ENCODE results near the gene NAA15.
"Not testable (repeated sequence)": the region's sequence is repeated elsewhere in the genome, so short reads cannot be mapped to it uniquely, and the experiment has no call there.

Gene NAA15

DNA sequence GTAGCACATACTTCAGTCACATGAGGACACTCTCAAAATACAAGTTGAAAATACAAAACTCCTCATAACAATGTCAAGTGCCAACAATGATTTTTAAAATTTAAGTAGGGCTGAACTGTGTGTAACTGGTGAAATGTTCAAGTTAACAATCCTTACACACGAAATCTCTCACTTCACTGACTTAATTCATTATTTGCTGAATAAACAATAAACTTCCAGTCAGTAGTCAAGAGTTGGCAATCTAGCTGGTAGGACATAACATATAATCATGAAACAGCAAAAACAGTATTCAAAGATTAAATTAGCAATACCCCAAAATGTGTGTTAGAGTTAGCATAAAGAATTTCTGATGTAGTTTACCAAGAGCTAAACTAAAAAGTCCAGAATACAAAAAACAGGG is 150.7 kb downstream of the NAA15 start:
- DNase-seq (ENCODE audit: low spot score): no peak

GRCh38 chr4:139453041-139453370 is 151.7 kb downstream of the NAA15 start:
- DNase-seq (ENCODE audit: low spot score): no peak

DNA sequence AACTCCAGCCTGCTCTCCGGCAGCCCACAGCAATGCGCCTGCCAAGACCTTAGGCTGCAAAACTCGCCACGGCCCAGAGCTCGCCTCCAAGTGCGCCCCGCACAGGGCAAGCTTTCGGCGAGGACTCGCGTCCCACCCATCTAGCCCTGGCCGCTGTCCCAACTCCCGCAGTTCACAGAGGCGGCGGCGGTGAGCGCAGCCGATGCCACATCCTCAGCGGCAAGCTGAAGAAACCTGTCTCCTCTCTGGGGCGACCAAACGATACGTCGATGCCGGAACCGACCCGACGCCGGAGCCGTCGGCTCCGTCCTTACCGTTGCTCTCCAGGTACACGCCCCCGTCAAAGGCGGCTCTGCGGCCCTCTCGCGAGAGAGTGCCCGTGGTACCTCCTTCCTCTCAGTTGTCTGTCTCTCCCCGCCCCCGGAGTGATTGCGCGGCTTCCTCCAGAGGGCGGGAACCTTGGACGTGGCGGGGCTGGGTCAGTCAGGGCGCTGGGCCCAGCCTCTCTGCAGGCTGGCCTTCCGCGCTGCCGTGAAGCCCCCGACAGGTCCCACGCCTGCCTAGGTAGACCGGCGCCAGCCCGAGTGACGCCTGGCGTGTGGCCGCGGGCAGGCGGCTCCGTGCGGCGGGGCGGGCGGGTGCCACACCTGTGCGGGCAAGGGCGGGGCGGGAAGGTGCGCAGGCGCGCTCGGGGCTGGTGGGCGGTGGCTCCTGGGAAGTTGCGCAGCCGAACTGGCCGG is 152.2 kb downstream of the NAA15 start:
- peak; percentile 97 for DNase-seq (ENCODE audit: low spot score)

DNA sequence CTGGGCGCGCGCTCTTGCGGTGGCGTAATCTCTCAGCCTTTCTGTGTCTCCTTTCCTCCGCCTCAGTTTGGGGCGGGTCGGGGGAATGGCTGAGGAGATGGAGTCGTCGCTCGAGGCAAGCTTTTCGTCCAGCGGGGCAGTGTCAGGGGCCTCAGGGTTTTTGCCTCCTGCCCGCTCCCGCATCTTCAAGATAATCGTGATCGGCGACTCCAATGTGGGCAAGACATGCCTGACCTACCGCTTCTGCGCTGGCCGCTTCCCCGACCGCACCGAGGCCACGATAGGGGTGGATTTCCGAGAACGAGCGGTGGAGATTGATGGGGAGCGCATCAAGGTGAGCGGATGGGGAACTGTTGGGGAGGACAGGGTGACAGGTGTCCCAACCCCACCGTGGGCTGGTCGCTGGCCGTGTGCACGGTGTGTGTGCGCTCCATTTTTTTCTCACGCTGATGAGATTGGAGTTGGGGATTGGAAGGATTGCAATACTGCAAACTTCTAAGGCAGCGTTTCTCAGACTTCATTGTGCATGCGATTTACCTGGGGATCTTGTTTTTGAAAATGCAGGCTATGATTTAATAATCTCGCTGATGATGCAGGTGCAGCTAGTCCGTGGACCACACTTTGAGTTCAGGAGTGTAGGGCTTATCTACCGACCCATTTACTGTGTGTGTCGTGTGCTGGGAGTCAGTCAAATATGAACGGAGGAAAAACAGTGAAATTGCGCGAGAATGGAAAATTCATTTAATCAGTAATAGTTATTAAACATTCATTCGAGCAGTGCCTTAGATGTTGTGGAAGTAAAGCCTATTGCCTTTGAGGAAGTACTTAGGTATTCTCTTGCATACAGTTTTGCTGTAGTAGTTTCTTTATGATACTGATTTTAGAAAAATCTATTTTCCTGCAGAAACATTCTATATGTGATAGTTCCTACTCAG is 153.1 kb downstream of the NAA15 start, which contains the start of gene RAB33B:
TSS of gene RAB33B (plus strand) at position 11 of the 935 bp plus-strand sequence. CDS start at position 86, 75 bp downstream.
- no peak for DNase-seq (ENCODE audit: low spot score)

GRCh38 chr4:139455126-139455538 is 153.8 kb downstream of the NAA15 start:
- DNase-seq (ENCODE audit: low spot score): no peak

- no peak for DNase-seq (ENCODE audit: low spot score)
Measured at GRCh38 chr4:139457318-139457717, 156.0 kb downstream of the NAA15 start.

DNA sequence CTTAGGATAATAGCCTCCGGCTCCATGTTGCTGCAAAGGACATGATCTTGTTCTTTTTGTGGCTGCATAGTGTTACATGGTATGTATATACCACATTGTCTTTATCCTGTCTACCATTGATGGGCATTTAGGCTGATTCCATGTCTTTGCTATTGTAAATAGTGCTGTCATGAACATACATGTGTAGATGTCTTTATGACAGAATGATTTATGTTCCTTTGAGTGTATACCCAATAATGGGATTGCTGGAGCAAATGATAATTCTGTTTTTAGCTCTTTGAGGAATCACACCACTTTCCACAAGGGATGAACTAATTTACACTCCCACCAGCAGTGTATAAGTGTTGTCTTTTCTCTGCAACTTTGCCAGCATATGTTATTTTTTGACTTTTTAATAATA is 157.2 kb downstream of the NAA15 start:
- no peak for DNase-seq (ENCODE audit: low spot score)

- DNase-seq (ENCODE audit: low spot score): no peak
Measured at GRCh38 chr4:139458999-139459398, 157.7 kb downstream of the NAA15 start.

GRCh38 chr4:139460565-139460964 is 159.3 kb downstream of the NAA15 start:
- DNase-seq (ENCODE audit: low spot score): no peak

DNA sequence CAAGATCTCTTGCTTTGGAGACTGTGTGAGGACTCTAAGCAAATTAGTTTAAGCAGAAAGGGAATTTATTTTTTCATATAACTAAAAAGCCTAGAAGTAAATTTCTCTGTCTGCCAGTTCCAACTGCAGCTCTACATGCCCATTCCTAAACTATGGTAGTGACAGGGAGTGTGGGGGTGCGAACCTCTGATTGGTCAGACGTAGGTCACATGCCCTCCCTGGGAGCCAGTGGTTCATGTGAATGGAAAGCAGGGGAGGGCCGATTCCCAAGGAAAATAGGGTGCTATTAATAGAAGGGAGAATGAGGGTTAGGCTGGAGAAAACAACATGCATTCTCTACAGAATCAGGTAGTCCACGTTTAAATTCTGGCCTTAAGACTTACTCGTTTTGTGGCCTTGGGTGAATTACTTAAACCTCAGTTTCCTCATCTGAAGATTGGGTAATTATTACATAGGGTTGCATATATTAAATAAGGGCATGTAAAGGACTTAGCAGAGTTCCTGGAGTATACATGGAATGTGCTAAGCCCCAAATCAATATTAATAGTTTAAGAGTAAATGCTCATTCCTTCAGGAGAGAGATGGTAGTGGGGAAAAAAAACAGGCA is 159.8 kb downstream of the NAA15 start:
- no peak for DNase-seq (ENCODE audit: low spot score)

GRCh38 chr4:139464512-139464911 is 163.2 kb downstream of the NAA15 start:
- DNase-seq (ENCODE audit: low spot score): not testable (repeated sequence)

DNA sequence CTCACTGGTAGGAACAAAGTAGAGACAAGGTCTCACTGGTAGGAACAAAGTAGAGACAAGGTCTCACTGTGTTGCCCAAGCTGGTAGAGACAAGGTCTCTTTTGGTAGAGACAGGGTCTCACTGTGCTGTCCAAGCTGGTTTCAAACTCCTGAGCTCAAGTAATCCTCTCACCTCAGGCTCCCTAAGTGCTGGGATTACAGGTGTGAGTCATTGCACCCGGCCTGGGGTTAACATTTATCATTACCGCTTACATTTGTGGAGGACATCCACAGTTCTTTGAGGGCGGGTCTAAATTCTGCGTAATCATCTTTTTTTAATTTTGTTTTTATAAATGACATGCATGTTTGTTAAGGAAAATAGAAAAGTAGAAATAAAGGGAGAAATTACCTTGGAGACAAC is 164.6 kb downstream of the NAA15 start:
- DNase-seq (ENCODE audit: low spot score): no peak

GRCh38 chr4:139468756-139469155 is 167.5 kb downstream of the NAA15 start:
- DNase-seq (ENCODE audit: low spot score): not testable (repeated sequence)

DNA sequence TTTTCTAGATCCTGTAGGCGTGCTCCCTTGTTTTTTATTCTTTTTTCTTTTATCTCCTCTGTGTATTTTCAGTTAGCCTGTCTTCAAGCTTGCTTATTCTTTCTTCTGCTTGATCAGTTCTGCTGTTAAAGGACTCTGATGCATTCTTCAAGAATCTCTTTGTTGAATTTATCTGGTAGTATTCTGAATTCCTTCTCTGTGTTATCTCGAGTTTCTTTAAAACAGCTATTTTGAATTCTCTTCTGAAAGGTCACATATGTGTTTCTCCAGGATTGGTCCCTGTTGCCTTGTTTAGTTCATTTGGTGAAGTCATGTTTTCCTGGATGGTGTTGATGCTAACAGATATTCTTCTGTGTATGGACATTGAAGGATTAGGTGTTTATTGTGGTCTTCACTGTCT is 167.9 kb downstream of the NAA15 start:
- no peak for DNase-seq (ENCODE audit: low spot score)
